Measurements from ENCODE around the gene CHGA. TPM values are rescaled to one million over a fixed set of nuclear protein-coding genes. Genes with fewer than 3 reads are reported as not detected.

The CHGA gene
- total RNA-seq, 2 experiments from 2014 or later, result not detected

- intact Hi-C loops (cut with micrococcal nuclease), result no loop called here
- ChIA-PET CTCF (interaction anchor here (2.7 kb wide), 1 partner anchor 167 kb away, joined by 8 read pairs; no protein-coding TSS in a partner anchor), POLR2A (no interaction called here)
- ATAC-seq, result no peak
- no peak for DNase-seq
- Mint-ChIP-seq H3K27me3 (no peaks in the 10 kb centered on the region), H3K9me3 (no peaks in the 10 kb centered on the region), H3K27ac (no peak overlapping the region), H3K4me1 (ENCODE audit: low read depth) (no peaks in the 10 kb centered on the region), H3K36me3 (ENCODE audit: low read depth) (peaks cover 14% of the 10 kb centered on the region), H3K4me3 (no peak overlapping the region)
- no peak for TF ChIP-seq CTCF (IDR thresholded peaks at IDR 0.05)
Measured at GRCh38 chr14:92945959-92946846, 23.3 kb downstream of the CHGA start.

- no peaks in the 10 kb centered on the region for H3K27me3 Mint-ChIP-seq
- H3K4me1 Mint-ChIP-seq (ENCODE audit: low read depth), result peaks cover 2% of the 10 kb centered on the region
- peaks cover 17% of the 10 kb centered on the region for H3K36me3 Mint-ChIP-seq (ENCODE audit: low read depth)
- no peak for TF ChIP-seq CTCF (IDR thresholded peaks at IDR 0.05)
- POLR2A ChIA-PET, result no interaction called here
- intact Hi-C loops (cut with micrococcal nuclease), result no loop called here
- ATAC-seq (no peak), DNase-seq (no peak)
- no peak overlapping the region for H3K27ac Mint-ChIP-seq
- H3K4me3 Mint-ChIP-seq, result no peak overlapping the region
- H3K9me3 Mint-ChIP-seq, result no peaks in the 10 kb centered on the region
- CTCF ChIA-PET, result interaction anchor here (1.0 to 2.7 kb wide), 3 partner anchors 166 to 191 kb away, joined by 3 to 8 read pairs (median 3); no protein-coding TSS in a partner anchor
Measured at GRCh38 chr14:92946847-92947545, 24.0 kb downstream of the CHGA start.

DNA sequence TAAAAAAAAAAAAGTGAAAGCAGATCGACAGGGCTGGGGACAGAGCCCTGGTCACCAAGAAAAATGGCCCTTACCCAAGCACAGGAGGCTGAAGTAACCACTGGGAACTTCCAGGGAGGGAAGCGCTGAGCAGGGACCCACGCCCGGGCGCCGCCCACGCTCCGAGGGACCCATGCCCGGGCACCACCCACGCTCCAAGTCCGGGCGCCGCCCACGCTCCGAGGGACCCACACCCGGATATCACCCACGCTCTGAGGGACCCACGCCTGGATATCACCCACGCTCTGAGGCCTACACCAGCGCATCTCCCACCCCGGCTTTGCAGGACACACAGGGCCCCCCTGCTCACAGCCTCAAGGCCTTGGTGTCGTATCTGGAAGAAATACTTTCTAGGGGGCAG lies 25.7 kb downstream of the CHGA start:
- no peak for TF ChIP-seq CTCF (IDR thresholded peaks at IDR 0.05)
- POLR2A ChIA-PET, result no interaction called here

DNA sequence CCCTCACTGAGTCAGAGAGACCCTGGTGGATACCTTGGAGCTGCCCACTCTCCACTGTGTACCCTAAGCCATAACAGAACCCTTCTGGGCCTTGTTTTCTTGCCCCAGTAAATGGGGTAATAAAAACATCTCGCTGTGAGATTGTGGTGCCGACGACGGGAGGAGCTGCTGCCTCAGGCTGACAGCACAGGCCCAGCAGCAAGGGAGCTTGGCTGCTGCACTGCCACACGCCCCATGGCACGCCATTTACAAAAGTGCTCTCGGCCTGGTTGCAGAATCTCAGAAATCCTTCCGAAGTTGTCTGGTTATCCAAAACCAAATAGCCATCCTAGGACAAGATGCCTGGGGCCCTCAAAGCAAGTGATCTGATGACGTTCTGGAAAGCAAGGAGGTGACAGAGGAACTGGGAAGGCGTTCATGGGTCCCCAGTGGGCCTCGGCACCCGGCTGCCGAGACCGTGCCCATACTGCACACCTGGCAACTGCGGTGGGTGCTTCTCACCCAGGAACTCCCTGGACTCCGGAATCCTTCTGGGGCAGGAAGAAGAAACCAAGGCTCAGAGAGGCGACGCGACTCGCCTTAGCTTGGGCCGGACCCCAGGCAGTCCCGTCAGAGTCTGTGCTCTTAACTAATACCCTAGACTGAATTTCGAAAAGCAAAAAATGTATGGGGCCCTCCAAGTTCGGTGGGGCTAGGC lies 26.7 kb downstream of the CHGA start:
- ATAC-seq (no peak), DNase-seq (no peak)
- H3K27me3 Mint-ChIP-seq, result no peaks in the 10 kb centered on the region
- peaks cover 18% of the 10 kb centered on the region for H3K36me3 Mint-ChIP-seq (ENCODE audit: low read depth)
- H3K27ac Mint-ChIP-seq, result no peak overlapping the region
- H3K4me3 Mint-ChIP-seq, result no peak overlapping the region
- CTCF ChIA-PET, result no interaction called here
- intact Hi-C loops (cut with micrococcal nuclease), result no loop called here
- no peak for TF ChIP-seq CTCF (IDR thresholded peaks at IDR 0.05)
- peaks cover 5% of the 10 kb centered on the region for H3K4me1 Mint-ChIP-seq (ENCODE audit: low read depth)
- POLR2A ChIA-PET, result no interaction called here
- no peaks in the 10 kb centered on the region for H3K9me3 Mint-ChIP-seq

More for the DNA sequence above, 25.7 kb downstream of the CHGA start:
- CTCF ChIA-PET, result no interaction called here
- Mint-ChIP-seq H3K27ac (no peak overlapping the region), H3K27me3 (no peaks in the 10 kb centered on the region), H3K9me3 (no peaks in the 10 kb centered on the region), H3K36me3 (ENCODE audit: low read depth) (peaks cover 18% of the 10 kb centered on the region), H3K4me3 (no peak overlapping the region), H3K4me1 (ENCODE audit: low read depth) (peaks cover 5% of the 10 kb centered on the region)
- DNase-seq, result no peak
- ATAC-seq, result no peak
- intact Hi-C loops (cut with micrococcal nuclease), result no loop called here

All from activated CD8-positive, alpha-beta T cell treated with anti-CD3 and anti-CD28 coated beads for 36 hours (primary cell).